ENCODE measurements around the gene DLG2. TPM values are rescaled to one million over a fixed set of nuclear protein-coding genes. Genes with fewer than 3 reads are reported as not detected.

DLG2 gene
- total and polyA plus RNA-seq, 2 of the 8 experiments (the other 6 are each of a cell fraction or from before 2014, with no cell fraction given): 1.7 to 14.3 TPM

DNA sequence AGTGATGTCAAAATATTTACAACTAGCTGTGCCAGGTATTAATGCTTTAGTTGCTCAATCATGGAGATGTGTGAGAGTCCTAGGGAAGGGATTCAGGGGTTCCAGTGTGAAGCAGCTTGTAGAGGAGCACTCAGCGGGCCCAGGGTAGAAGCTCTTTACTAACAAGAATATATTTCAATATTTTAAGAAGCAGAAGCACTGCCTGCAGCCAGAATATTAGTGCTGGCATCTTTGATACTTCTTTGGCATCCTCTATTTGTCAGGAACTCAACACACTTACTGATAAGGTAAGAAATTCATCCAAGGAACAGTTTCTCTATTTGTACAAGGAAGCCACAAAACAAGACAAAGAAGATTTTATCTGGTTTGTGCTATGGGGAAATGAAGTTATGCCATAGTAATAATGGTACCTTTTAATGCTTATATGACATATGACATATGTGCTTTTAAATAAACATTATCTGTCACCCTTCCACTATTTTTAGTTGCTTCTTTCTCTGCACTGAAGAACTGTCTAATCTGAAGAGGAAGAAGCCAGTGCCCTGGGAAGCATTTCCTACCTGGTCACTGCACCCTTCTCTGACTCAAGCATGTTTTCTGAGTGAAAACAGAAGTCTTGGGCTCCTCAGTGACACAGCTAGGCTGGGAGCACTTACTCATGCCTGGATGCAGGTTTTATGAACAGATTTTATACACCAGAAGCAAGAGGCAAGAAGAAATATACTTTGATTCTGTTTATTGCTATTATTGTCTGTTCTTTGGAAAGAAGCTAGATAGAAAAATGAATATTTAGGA, 1952.8 kb downstream of the DLG2 start:
- Histone ChIP-seq H3K79me1 (ENCODE audit: low read depth, low read length) (no peaks in the 10 kb centered on the region), H4K91ac (replicated peaks; ENCODE audit: insufficient read length, low read length) (no peak overlapping the region)
- TF ChIP-seq TEAD4 (IDR thresholded peaks at IDR 0.05; ENCODE audit: low read depth, low read length): no peak
- no peak for TF ChIP-seq MAFK (IDR thresholded peaks at IDR 0.05; ENCODE audit: low read depth, low read length)
- no peak for TF ChIP-seq FOSL1 (IDR thresholded peaks at IDR 0.05; ENCODE audit: insufficient read depth, low read depth, low read length)
- TF ChIP-seq RBBP5 (IDR thresholded peaks at IDR 0.05; ENCODE audit: borderline replicate concordance, low read depth, low read length): no peak
- no peak for TF ChIP-seq PHF8 (conservative IDR thresholded peaks at IDR 0.05; ENCODE audit: low read depth, low read length)
- no peak for TF ChIP-seq NANOG (IDR thresholded peaks at IDR 0.05; ENCODE audit: insufficient read depth, low read depth, low read length, poor library complexity, severe bottlenecking)
- no peak for TF ChIP-seq POLR2AphosphoS5 (IDR thresholded peaks at IDR 0.05; ENCODE audit: low read depth, low read length)
- TF ChIP-seq E2F6 (IDR thresholded peaks at IDR 0.05): no peak
- TF ChIP-seq RNF2 (IDR thresholded peaks at IDR 0.05; ENCODE audit: borderline replicate concordance, low read depth, low read length, missing control alignments, poor library complexity, severe bottlenecking): no peak
- no peak for TF ChIP-seq EZH2 (IDR thresholded peaks at IDR 0.05; ENCODE audit: low read depth, low read length, severe bottlenecking)

More for the DNA sequence above, 1952.8 kb downstream of the DLG2 start:
- Histone ChIP-seq H2BK15ac (ENCODE audit: low read length) (no peak overlapping the region), H4K5ac (ENCODE audit: insufficient read length, low read depth, low read length) (no peak overlapping the region), H3K23me2 (ENCODE audit: low read depth, low read length) (no peaks in the 10 kb centered on the region), H3K9ac (replicated peaks in 1 of 4; ENCODE audit: extremely low read depth in 1 of 4, low read depth in 3 of 4, low read length in 3 of 4) (no peak overlapping the region), H3K18ac (ENCODE audit: extremely low read depth, low read length) (no peak overlapping the region), H3K4me3 (ENCODE audit: extremely low read depth in 1 of 4, insufficient read depth in 2 of 4, low read depth in 3 of 4, low read length in 4 of 4) (no peak overlapping the region), H3K4ac (replicated peaks; ENCODE audit: insufficient read length, low read depth, low read length) (no peak overlapping the region), H2AFZ (ENCODE audit: low read length) (no peak overlapping the region), H3K36me3 (ENCODE audit: control insufficient read depth in 2 of 4, insufficient read depth in 4 of 4, low read length in 3 of 4) (no peaks in the 10 kb centered on the region), H2BK20ac (ENCODE audit: low read length) (no peak overlapping the region), H3K79me2 (ENCODE audit: control insufficient read depth in 1 of 2, insufficient read depth in 2 of 2, low read length in 2 of 2) (no peaks in the 10 kb centered on the region), H3K4me2 (ENCODE audit: insufficient read depth in 1 of 2, low read depth in 2 of 2, low read length in 2 of 2) (no peak overlapping the region), H2BK120ac (replicated peaks; ENCODE audit: low read depth, low read length) (no peak overlapping the region), H3K23ac (ENCODE audit: insufficient read length) (no peak overlapping the region), H2AK5ac (ENCODE audit: low read depth, low read length) (no peak overlapping the region), H2BK12ac (ENCODE audit: low read depth, low read length) (no peak overlapping the region), H3K9me3 (ENCODE audit: insufficient read depth in 2 of 2, low read depth in 1 of 2, low read length in 1 of 2) (no peaks in the 10 kb centered on the region), H4K20me1 (replicated peaks in 1 of 2; ENCODE audit: control insufficient read depth in 1 of 2, insufficient read depth in 2 of 2, low read length in 2 of 2) (no peaks in the 10 kb centered on the region), H3K56ac (replicated peaks; ENCODE audit: insufficient read length, low read depth, low read length) (no peak overlapping the region), H4K8ac (ENCODE audit: extremely low read depth, insufficient read depth, low read length) (no peak overlapping the region), H2BK5ac (ENCODE audit: low read depth, low read length) (no peak overlapping the region), H3K27me3 (replicated peaks in 1 of 4; ENCODE audit: control insufficient read depth in 3 of 4, extremely low read depth in 1 of 4, insufficient read depth in 3 of 4, low read length in 3 of 4) (no peaks in the 10 kb centered on the region), H3K27ac (ENCODE audit: low read depth, low read length) (no peak overlapping the region), H3K14ac (ENCODE audit: insufficient read length) (no peak overlapping the region), H3K4me1 (replicated peaks in 1 of 4; ENCODE audit: control insufficient read depth in 3 of 4, insufficient read depth in 4 of 4, low read length in 3 of 4) (no peaks in the 10 kb centered on the region)
- POLR2A ChIA-PET (ENCODE audit: partially characterized antibody): no interaction called here
- DNase-seq (ENCODE audit: low read depth in 1 of 2, low spot score in 2 of 2) (no peak), FAIRE-seq (no peak)
- 89% methylated on average over 1 of the region's 1 CpG; no CpG with 5 or more reads in 1 of the 2 experiments for WGBS, 2 experiments (ENCODE audit: extremely low coverage in 1 of 2, insufficient coverage in 1 of 2, insufficient read length in 1 of 2, insufficient replicate concordance in 2 of 2, low coverage in 1 of 2, low lambda C conversion rate in 2 of 2, missing lambda C conversion rate in 1 of 2)
- CTCF ChIA-PET (ENCODE audit: partially characterized antibody): no interaction called here
